ENCODE results near the gene NUP107. TPM values are rescaled to one million over a fixed set of nuclear protein-coding genes. Genes with fewer than 3 reads are reported as not detected.
"Not testable (repeated sequence)": the region's sequence is repeated elsewhere in the genome, so short reads cannot be mapped to it uniquely, and the experiment has no call there.

Gene NUP107
- total RNA-seq, 2 donors from 2014 or later, result 31.3 to 56.6 TPM

GRCh38 chr12:68667896-68668295, 18.9 kb upstream of the NUP107 start:
- Histone ChIP-seq H3K9ac (ENCODE audit: low read depth in 2 of 2, low read length in 2 of 2) (no peak overlapping the region), H3K36me3 (no peaks in the 10 kb centered on the region), H3K27ac (no peak overlapping the region), H3K4me1 (no peaks in the 10 kb centered on the region), H3K27me3 (no peaks in the 10 kb centered on the region), H3K9me3 (no peaks in the 10 kb centered on the region), H3K4me3 (no peak overlapping the region)
- no peak for DNase-seq
- no peak for TF ChIP-seq CTCF (IDR thresholded peaks at IDR 0.05)
- intact Hi-C loops (cut with DNase I), result no loop called here

GRCh38 chr12:68671179-68671578, 15.6 kb upstream of the NUP107 start:
- H3K9me3 ChIP-seq, result no peaks in the 10 kb centered on the region
- H3K27ac ChIP-seq, result no peak overlapping the region
- intact Hi-C loops (cut with DNase I), result no loop called here
- no peaks in the 10 kb centered on the region for H3K27me3 ChIP-seq
- no peak overlapping the region for H3K4me3 ChIP-seq
- no peaks in the 10 kb centered on the region for H3K36me3 ChIP-seq
- TF ChIP-seq CTCF (IDR thresholded peaks at IDR 0.05), result no peak
- no peak overlapping the region for H3K9ac ChIP-seq (ENCODE audit: low read depth in 2 of 2, low read length in 2 of 2)
- no peaks in the 10 kb centered on the region for H3K4me1 ChIP-seq
- no peak for DNase-seq

- no peaks in the 10 kb centered on the region for H3K9me3 ChIP-seq
- no peak overlapping the region for H3K9ac ChIP-seq (ENCODE audit: low read depth in 2 of 2, low read length in 2 of 2)
- H3K36me3 ChIP-seq, result no peaks in the 10 kb centered on the region
- no peak for TF ChIP-seq CTCF (IDR thresholded peaks at IDR 0.05)
- no peak overlapping the region for H3K27ac ChIP-seq
- no peak overlapping the region for H3K4me3 ChIP-seq
- intact Hi-C loops (cut with DNase I), result no loop called here
- H3K27me3 ChIP-seq, result no peaks in the 10 kb centered on the region
- H3K4me1 ChIP-seq, result no peaks in the 10 kb centered on the region
- no peak for DNase-seq
Observed at GRCh38 chr12:68673788-68674187, 13.0 kb upstream of the NUP107 start.

GRCh38 chr12:68674376-68674775, 12.4 kb upstream of the NUP107 start:
- no peak overlapping the region for H3K27ac ChIP-seq
- H3K27me3 ChIP-seq, result no peaks in the 10 kb centered on the region
- TF ChIP-seq CTCF (IDR thresholded peaks at IDR 0.05), result no peak
- H3K4me3 ChIP-seq, result no peak overlapping the region
- no peak overlapping the region for H3K9ac ChIP-seq (ENCODE audit: low read depth in 2 of 2, low read length in 2 of 2)
- DNase-seq, result no peak
- H3K36me3 ChIP-seq, result no peaks in the 10 kb centered on the region
- no peaks in the 10 kb centered on the region for H3K9me3 ChIP-seq
- intact Hi-C loops (cut with DNase I), result no loop called here
- no peaks in the 10 kb centered on the region for H3K4me1 ChIP-seq

GRCh38 chr12:68675101-68675842, 11.5 kb upstream of the NUP107 start:
- Histone ChIP-seq H3K4me3 (no peak overlapping the region), H3K36me3 (no peaks in the 10 kb centered on the region), H3K27me3 (no peaks in the 10 kb centered on the region), H3K9me3 (no peaks in the 10 kb centered on the region), H3K4me1 (no peaks in the 10 kb centered on the region), H3K9ac (ENCODE audit: low read depth in 2 of 2, low read length in 2 of 2) (no peak overlapping the region), H3K27ac (no peak overlapping the region)
- DNase-seq, result peak; percentile 35
- no peak for TF ChIP-seq CTCF (IDR thresholded peaks at IDR 0.05)
- intact Hi-C loops (cut with DNase I), result loop anchor here (5.0 kb wide), 1 partner anchor 58 kb away; no protein-coding TSS in a partner anchor

- intact Hi-C loops (cut with DNase I), result loop anchor here (5.0 kb wide), 1 partner anchor 60 kb away; no protein-coding TSS in a partner anchor
- H3K9ac ChIP-seq (ENCODE audit: low read depth in 2 of 2, low read length in 2 of 2), result not testable (repeated sequence)
Observed at GRCh38 chr12:68676854-68677253, 9.9 kb upstream of the NUP107 start.

More at GRCh38 chr12:68676854-68677253, 9.9 kb upstream of the NUP107 start:
- H3K36me3 ChIP-seq, H3K4me1 ChIP-seq, H3K27ac ChIP-seq, H3K9me3 ChIP-seq, DNase-seq, H3K4me3 ChIP-seq, H3K27me3 ChIP-seq: not testable (repeated sequence)

All from colonic mucosa (tissue), 4 donors.